ENCODE data around the gene VEGFA.

DNA sequence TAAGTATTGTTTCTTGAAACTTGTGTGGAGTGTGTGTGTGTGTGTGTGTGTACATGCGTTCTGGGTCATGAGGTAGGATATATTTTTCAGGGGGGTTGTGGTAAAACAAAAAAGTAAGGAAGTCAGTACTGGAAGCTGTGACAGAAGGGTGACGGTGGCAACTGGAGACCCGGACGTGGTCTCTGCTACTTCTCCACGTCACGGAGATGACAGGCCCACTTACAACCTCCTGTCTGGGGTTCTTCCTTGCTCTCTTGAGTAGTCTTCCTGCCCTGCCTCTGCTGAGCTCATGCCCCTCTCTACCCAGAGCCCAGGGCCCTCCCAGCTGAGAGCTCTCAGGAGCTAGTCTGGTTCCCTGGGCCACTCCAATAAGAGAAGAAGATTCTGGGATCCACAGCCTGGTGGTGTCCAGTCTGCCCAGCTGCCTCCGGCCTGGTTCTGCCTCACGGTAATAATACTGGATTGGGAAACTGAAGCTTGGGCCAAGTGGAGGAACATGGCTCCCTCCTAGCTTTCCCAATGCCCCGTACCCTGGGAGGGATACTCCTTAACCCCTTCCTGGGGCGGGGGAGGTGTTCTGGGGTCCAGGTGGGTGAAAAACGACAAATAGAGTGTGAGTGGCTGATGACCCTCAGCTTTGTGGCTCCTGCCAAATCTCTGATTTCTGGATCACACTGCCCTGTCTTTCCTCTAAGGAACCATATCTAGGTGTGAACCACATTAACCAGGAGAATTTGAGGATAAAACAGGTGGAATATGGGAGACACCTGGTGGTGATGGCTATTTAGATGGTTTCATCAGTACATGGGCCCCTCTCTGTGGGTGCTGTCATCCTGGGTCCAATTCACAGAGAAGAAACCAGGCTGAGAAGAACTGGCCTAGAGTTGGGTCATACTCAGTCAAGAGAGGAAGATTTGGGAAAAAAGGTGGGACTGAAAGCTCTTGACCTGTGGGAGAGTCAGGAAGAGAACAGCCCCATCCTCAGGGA, 27.2 kb downstream of the VEGFA start:
- TF ChIP-seq, protein P1, sequence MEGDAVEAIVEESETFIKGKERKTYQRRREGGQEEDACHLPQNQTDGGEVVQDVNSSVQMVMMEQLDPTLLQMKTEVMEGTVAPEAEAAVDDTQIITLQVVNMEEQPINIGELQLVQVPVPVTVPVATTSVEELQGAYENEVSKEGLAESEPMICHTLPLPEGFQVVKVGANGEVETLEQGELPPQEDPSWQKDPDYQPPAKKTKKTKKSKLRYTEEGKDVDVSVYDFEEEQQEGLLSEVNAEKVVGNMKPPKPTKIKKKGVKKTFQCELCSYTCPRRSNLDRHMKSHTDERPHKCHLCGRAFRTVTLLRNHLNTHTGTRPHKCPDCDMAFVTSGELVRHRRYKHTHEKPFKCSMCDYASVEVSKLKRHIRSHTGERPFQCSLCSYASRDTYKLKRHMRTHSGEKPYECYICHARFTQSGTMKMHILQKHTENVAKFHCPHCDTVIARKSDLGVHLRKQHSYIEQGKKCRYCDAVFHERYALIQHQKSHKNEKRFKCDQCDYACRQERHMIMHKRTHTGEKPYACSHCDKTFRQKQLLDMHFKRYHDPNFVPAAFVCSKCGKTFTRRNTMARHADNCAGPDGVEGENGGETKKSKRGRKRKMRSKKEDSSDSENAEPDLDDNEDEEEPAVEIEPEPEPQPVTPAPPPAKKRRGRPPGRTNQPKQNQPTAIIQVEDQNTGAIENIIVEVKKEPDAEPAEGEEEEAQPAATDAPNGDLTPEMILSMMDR (IDR thresholded peaks at IDR 0.05): no peak
- TF ChIP-seq POLR2A (IDR thresholded peaks at IDR 0.05): no peak
- TF ChIP-seq POLR2AphosphoS5 (IDR thresholded peaks at IDR 0.05): no peak
